Inferior parietal cortex (tissue), 1 donor: ENCODE results near the gene C16orf95.

Experiments used
- DNase-seq: peaks from one replicate; pipeline ENCODE4 v3.0.0-alpha.2; 2016; ENCODE audit errors: extremely low spot score

The C16orf95 gene

GRCh38 chr16:87332150-87332549 lies 15.0 kb upstream of the C16orf95 start:
- no peak for DNase-seq

GRCh38 chr16:87331241-87331801 lies 14.1 kb upstream of the C16orf95 start:
- DNase-seq = no peak

GRCh38 chr16:87330646-87331045 lies 13.5 kb upstream of the C16orf95 start:
- no peak for DNase-seq

- DNase-seq = no peak
Observed at GRCh38 chr16:87330257-87330624, 13.0 kb upstream of the C16orf95 start.

GRCh38 chr16:87329436-87330256 lies 12.5 kb upstream of the C16orf95 start:
- DNase-seq = no peak

- DNase-seq = no peak
Observed at GRCh38 chr16:87328846-87329245, 11.7 kb upstream of the C16orf95 start.

GRCh38 chr16:87327798-87328495 lies 10.8 kb upstream of the C16orf95 start:
- DNase-seq = no peak

GRCh38 chr16:87326151-87326571 lies 9.0 kb upstream of the C16orf95 start:
- DNase-seq = peak; percentile 66

GRCh38 chr16:87325423-87325858 lies 8.2 kb upstream of the C16orf95 start:
- DNase-seq = no peak

GRCh38 chr16:87324411-87325275 lies 7.5 kb upstream of the C16orf95 start:
- DNase-seq = peak; percentile 47

- DNase-seq = no peak
Observed at GRCh38 chr16:87323727-87324410, 6.7 kb upstream of the C16orf95 start.

- no peak for DNase-seq
Observed at GRCh38 chr16:87322833-87323726, 5.9 kb upstream of the C16orf95 start.

- no peak for DNase-seq
Observed at GRCh38 chr16:87322360-87322759, 5.2 kb upstream of the C16orf95 start.

- DNase-seq = no peak
Observed at GRCh38 chr16:87321336-87322107, 4.3 kb upstream of the C16orf95 start.

GRCh38 chr16:87320510-87321227 lies 3.5 kb upstream of the C16orf95 start:
- DNase-seq = no peak

GRCh38 chr16:87319997-87320491 lies 2.9 kb upstream of the C16orf95 start:
- DNase-seq = no peak

- DNase-seq = no peak
Observed at GRCh38 chr16:87319011-87319410, 1.8 kb upstream of the C16orf95 start.
